ENCODE results near the gene MINK1.

MINK1 gene

GRCh38 chr17:4870855-4871254, 37.7 kb downstream of the MINK1 start:
- Histone ChIP-seq H3K9me3 (ENCODE audit: control insufficient read depth, insufficient read depth, low read depth, low read length) (no peaks in the 10 kb centered on the region), H3K36me3 (ENCODE audit: control insufficient read depth in 2 of 2, insufficient read depth in 1 of 2, low read length in 2 of 2) (peaks cover 5 to 10% of the 10 kb centered on the region in 2 experiments; a peak in 2 of 3 replicates), H3K4me1 (ENCODE audit: control insufficient read depth, insufficient read depth, low read length) (no peaks in the 10 kb centered on the region), H3K4me3 (ENCODE audit: low read depth, low read length) (no peak overlapping the region), H3K27ac (ENCODE audit: extremely low read depth, low read depth, low read length) (no peak overlapping the region)
- ChIA-PET CTCF (interaction anchor here (0.6 to 1.3 kb wide), 3 partner anchors 81 to 305 kb away, joined by 3 read pairs; no protein-coding TSS in a partner anchor), POLR2A (interaction anchor here (0.7 kb wide), 1 partner anchor 69 kb away, joined by 4 read pairs; no protein-coding TSS in a partner anchor)
- TF ChIP-seq KLF17 (tag by site-specific recombination; IDR thresholded peaks at IDR 0.05) (no peak), OVOL3 (tag by site-specific recombination; IDR thresholded peaks at IDR 0.05) (no peak), ZNF610 (tag by site-specific recombination; IDR thresholded peaks at IDR 0.05; ENCODE audit: borderline replicate concordance) (no peak), SP2 (tag by site-specific recombination; IDR thresholded peaks at IDR 0.05) (no peak), ZNF639 (tag by site-specific recombination; IDR thresholded peaks at IDR 0.05) (no peak), ELK4 (IDR thresholded peaks at IDR 0.05; ENCODE audit: borderline replicate concordance, low read depth, low read length) (no peak), GLIS1 (tag by site-specific recombination; IDR thresholded peaks at IDR 0.05) (no peak), ZNF211 (tag by site-specific recombination; IDR thresholded peaks at IDR 0.05; ENCODE audit: low read depth) (no peak), ZNF488 (tag by site-specific recombination; IDR thresholded peaks at IDR 0.05) (no peak), ZNF76 (tag by site-specific recombination; IDR thresholded peaks at IDR 0.05; ENCODE audit: borderline replicate concordance, low read depth) (no peak), ZBTB21 (tag by site-specific recombination; IDR thresholded peaks at IDR 0.05) (no peak), ZNF214 (tag by site-specific recombination; IDR thresholded peaks at IDR 0.05; ENCODE audit: borderline replicate concordance) (no peak), ZNF626 (tag by site-specific recombination; IDR thresholded peaks at IDR 0.05) (no peak), ZNF664 (tag by site-specific recombination; IDR thresholded peaks at IDR 0.05) (no peak), ZXDB (tag by site-specific recombination; IDR thresholded peaks at IDR 0.05) (no peak)

GRCh38 chr17:4872786-4873185, 39.6 kb downstream of the MINK1 start:
- no peak overlapping the region for H3K4me3 ChIP-seq (ENCODE audit: low read depth, low read length)
- H3K27ac ChIP-seq (ENCODE audit: extremely low read depth, low read depth, low read length) = no peak overlapping the region
- TF ChIP-seq ZNF501 (tag by site-specific recombination; IDR thresholded peaks at IDR 0.05) (no peak), ZNF449 (tag by site-specific recombination; IDR thresholded peaks at IDR 0.05) (no peak), BCL11B (tag by site-specific recombination; IDR thresholded peaks at IDR 0.05; ENCODE audit: low read depth) (no peak), ZBTB1 (tag by site-specific recombination; IDR thresholded peaks at IDR 0.05) (no peak), YY2 (tag by site-specific recombination; IDR thresholded peaks at IDR 0.05) (no peak), ZXDB (tag by site-specific recombination; IDR thresholded peaks at IDR 0.05) (no peak), PRDM1 (tag by site-specific recombination; IDR thresholded peaks at IDR 0.05) (no peak)
- ChIA-PET CTCF (no interaction called here), POLR2A (no interaction called here)
- peaks cover 5 to 10% of the 10 kb centered on the region in 2 experiments; a peak in 2 of 3 replicates for H3K36me3 ChIP-seq (ENCODE audit: control insufficient read depth in 2 of 2, insufficient read depth in 1 of 2, low read length in 2 of 2)
- no peaks in the 10 kb centered on the region for H3K4me1 ChIP-seq (ENCODE audit: control insufficient read depth, insufficient read depth, low read length)
- no peaks in the 10 kb centered on the region for H3K9me3 ChIP-seq (ENCODE audit: control insufficient read depth, insufficient read depth, low read depth, low read length)
